Muscle layer of duodenum (tissue), 2 donors: ENCODE measurements around the gene CORO1C.
"Not testable (repeated sequence)": the region's sequence is repeated elsewhere in the genome, so short reads cannot be mapped to it uniquely, and the experiment has no call there.

Experiments
- H3K27ac ChIP-seq: one replicate; pipeline ENCODE4 v1.7.0; 2013; ENCODE audit warnings: mild to moderate bottlenecking, low read length
- H3K27me3 ChIP-seq: one replicate; pipeline ENCODE4 v1.7.0; 2013; ENCODE audit warnings: low read depth, mild to moderate bottlenecking, control low read depth, low read length
- H3K36me3 ChIP-seq, 2 donors: one replicate each; pipeline ENCODE4 v1.7.0; 2013; ENCODE audit warnings: low read length in 2 of 2, control low read depth in 1 of 2, mild to moderate bottlenecking in 1 of 2; ENCODE audit not compliant: insufficient read depth in 2 of 2, control insufficient read depth in 1 of 2
- H3K4me1 ChIP-seq, 2 donors: one replicate each; pipeline ENCODE4 v1.7.0; 2013; ENCODE audit warnings: low read length in 2 of 2, mild to moderate bottlenecking in 2 of 2, control low read depth in 1 of 2, moderate library complexity in 1 of 2; ENCODE audit not compliant: insufficient read depth in 2 of 2, control insufficient read depth in 1 of 2
- H3K4me3 ChIP-seq, 2 donors: one replicate each; pipeline ENCODE4 v1.7.0; 2013; ENCODE audit warnings: low read length in 2 of 2, low read depth in 1 of 2, mild to moderate bottlenecking in 1 of 2
- H3K9me3 ChIP-seq, 2 donors: one replicate each; pipeline ENCODE4 v1.7.0; 2013; ENCODE audit warnings: low read length in 2 of 2, control low read depth in 1 of 2, mild to moderate bottlenecking in 1 of 2; ENCODE audit not compliant: control insufficient read depth in 1 of 2
- donor health status: healthy.

Gene CORO1C

GRCh38 chr12:108731105-108731865 lies at the start of gene CORO1C:
TSS of gene CORO1C (minus strand) at chr12:108731518. CDS start at chr12:108701318, 30,200 bp downstream.
- Histone ChIP-seq H3K27ac (peak within 1 kb of the TSS; percentile 96), H3K36me3 (peaks cover 0 to 12% of the 10 kb centered on the region in 2 donors), H3K4me3 (peak within 1 kb of the TSS; percentile 79 to 86), H3K9me3 (no peaks in the 10 kb centered on the region), H3K27me3 (no peaks in the 10 kb centered on the region), H3K4me1 (peaks cover 6 to 18% of the 10 kb centered on the region in 2 donors)

GRCh38 chr12:108779998-108780688 lies 48.8 kb upstream of the CORO1C start:
- Histone ChIP-seq H3K4me1 (peaks cover 9 to 20% of the 10 kb centered on the region in 2 donors), H3K27ac (no peak overlapping the region)

GRCh38 chr12:108778053-108778452 lies 46.7 kb upstream of the CORO1C start:
- Histone ChIP-seq H3K4me3 (no peak overlapping the region), H3K36me3 (no peaks in the 10 kb centered on the region), H3K4me1 (peaks cover 11 to 24% of the 10 kb centered on the region in 2 donors)

More at GRCh38 chr12:108779998-108780688, 48.8 kb upstream of the CORO1C start:
- no peaks in the 10 kb centered on the region for H3K27me3 ChIP-seq
- H3K36me3 ChIP-seq, result peaks cover 0 to 6% of the 10 kb centered on the region in 2 donors
- no peak overlapping the region for H3K4me3 ChIP-seq
- no peaks in the 10 kb centered on the region for H3K9me3 ChIP-seq

GRCh38 chr12:108777156-108777555 lies 45.8 kb upstream of the CORO1C start:
- H3K36me3 ChIP-seq, result no peaks in the 10 kb centered on the region
- H3K27me3 ChIP-seq, result no peaks in the 10 kb centered on the region
- H3K9me3 ChIP-seq, result no peaks in the 10 kb centered on the region
- no peak overlapping the region for H3K27ac ChIP-seq
- peaks cover 13 to 33% of the 10 kb centered on the region in 2 donors for H3K4me1 ChIP-seq
- no peak overlapping the region for H3K4me3 ChIP-seq

More at GRCh38 chr12:108778053-108778452, 46.7 kb upstream of the CORO1C start:
- no peaks in the 10 kb centered on the region for H3K9me3 ChIP-seq
- H3K27ac ChIP-seq, result no peak overlapping the region
- no peaks in the 10 kb centered on the region for H3K27me3 ChIP-seq

GRCh38 chr12:108773798-108774788 lies 42.8 kb upstream of the CORO1C start:
- Histone ChIP-seq H3K27me3 (no peaks in the 10 kb centered on the region), H3K27ac (peak overlapping the region; percentile 55), H3K36me3 (no peaks in the 10 kb centered on the region), H3K9me3 (no peaks in the 10 kb centered on the region), H3K4me1 (peaks cover 9 to 45% of the 10 kb centered on the region in 2 donors), H3K4me3 (peak overlapping the region in 1 of 2 donors; percentile 19)

- Histone ChIP-seq H3K9me3 (no peaks in the 10 kb centered on the region), H3K4me3 (no peak overlapping the region), H3K27me3 (no peaks in the 10 kb centered on the region), H3K27ac (no peak overlapping the region), H3K4me1 (peaks cover 9 to 53% of the 10 kb centered on the region in 2 donors), H3K36me3 (no peaks in the 10 kb centered on the region)
Measured at GRCh38 chr12:108772891-108773797, 41.8 kb upstream of the CORO1C start.

- H3K9me3 ChIP-seq, result no peaks in the 10 kb centered on the region
- H3K27ac ChIP-seq, result no peak overlapping the region
- no peaks in the 10 kb centered on the region for H3K27me3 ChIP-seq
- peaks cover 9 to 53% of the 10 kb centered on the region in 2 donors for H3K4me1 ChIP-seq
- H3K4me3 ChIP-seq, result no peak overlapping the region
- no peaks in the 10 kb centered on the region for H3K36me3 ChIP-seq
Measured at GRCh38 chr12:108772247-108772646, 40.9 kb upstream of the CORO1C start.

- not testable (repeated sequence) for H3K36me3 ChIP-seq, H3K9me3 ChIP-seq, H3K27ac ChIP-seq, H3K4me3 ChIP-seq, H3K27me3 ChIP-seq
- H3K4me1 ChIP-seq, result peaks cover 9 to 53% of the 10 kb centered on the region in 2 donors
Measured at GRCh38 chr12:108771835-108772234, 40.5 kb upstream of the CORO1C start.

- Histone ChIP-seq H3K36me3 (no peaks in the 10 kb centered on the region), H3K4me3 (no peak overlapping the region), H3K9me3 (no peaks in the 10 kb centered on the region), H3K27ac (peak overlapping the region; percentile 16), H3K4me1 (peaks cover 9 to 53% of the 10 kb centered on the region in 2 donors), H3K27me3 (no peaks in the 10 kb centered on the region)
Measured at GRCh38 chr12:108770963-108771362, 39.6 kb upstream of the CORO1C start.

- peaks cover 9 to 50% of the 10 kb centered on the region in 2 donors for H3K4me1 ChIP-seq
Measured at GRCh38 chr12:108770269-108770829, 39.0 kb upstream of the CORO1C start.

More at GRCh38 chr12:108770269-108770829, 39.0 kb upstream of the CORO1C start:
- H3K9me3 ChIP-seq, result no peaks in the 10 kb centered on the region
- no peak overlapping the region for H3K4me3 ChIP-seq
- H3K36me3 ChIP-seq, result no peaks in the 10 kb centered on the region
- H3K27ac ChIP-seq, result peak overlapping the region; percentile 16
- H3K27me3 ChIP-seq, result no peaks in the 10 kb centered on the region
